Panc1 (cell line): ENCODE data around the gene KLK7. TPM values are rescaled to one million over a fixed set of nuclear protein-coding genes. Genes with fewer than 3 reads are reported as not detected.

Source experiments
- ATAC-seq: fragments of 200-7000 bp; cut with Tn5 transposase; 2 replicates; pipeline ENCODE4 v1.9.1; 2020; ENCODE audit warnings: mild to moderate bottlenecking, moderate library complexity
- BruUV-seq: library from RNA; stranded (reverse); fragments of 400-500 nt; replicated peaks from 2 replicates; lab custom pipeline; 2021; lab: Mats Ljungman, UMichigan
- CTCF ChIA-PET: fragments of 300-600 bp; sonication (Branson Sonifier 250); formaldehyde crosslinking; loops from one replicate; lab custom pipeline; 2022; ENCODE audit warnings: antibody characterized with exemption; lab: Charles Lee
- POLR2A ChIA-PET: fragments of 300-600 bp; sonication (Branson Sonifier 250); formaldehyde crosslinking; loops from one replicate; lab custom pipeline; 2022; ENCODE audit warnings: antibody characterized with exemption; lab: Charles Lee
- DNase-seq: peaks from one replicate; pipeline ENCODE4 v3.0.0-alpha.2; 2010; ENCODE audit warnings: low read depth, low spot score
- H3K27ac ChIP-seq: 2 replicates; pipeline ENCODE4 v1.5.1; 2011; ENCODE audit warnings: mild to moderate bottlenecking, low read length, inconsistent platforms
- H3K27me3 ChIP-seq: fragments of 200-500 bp; sonication (Bioruptor generic); 2 replicates; pipeline ENCODE4 v1.6.0; 2014; ENCODE audit warnings: low read length, inconsistent platforms; ENCODE audit not compliant: control insufficient read depth, insufficient read depth
- H3K36me3 ChIP-seq: fragments of 200-500 bp; sonication (Bioruptor generic); 2 replicates; pipeline ENCODE4 v1.5.1; 2014; ENCODE audit warnings: inconsistent platforms, mild to moderate bottlenecking, low read length, moderate library complexity; ENCODE audit not compliant: control insufficient read depth, insufficient read depth
- H3K4me1 ChIP-seq: 2 replicates; pipeline ENCODE4 v1.5.1; 2011; ENCODE audit warnings: inconsistent platforms, mild to moderate bottlenecking, low read length, moderate library complexity; ENCODE audit not compliant: control insufficient read depth, insufficient read depth
- H3K4me3 ChIP-seq, 2 experiments: 2 replicates each; pipeline ENCODE4 v1.5.1; 2011 to 2012; ENCODE audit warnings: low read depth in 2 of 2, low read length in 2 of 2, mild to moderate bottlenecking in 2 of 2, inconsistent platforms in 1 of 2, moderate library complexity in 1 of 2
- H3K9me3 ChIP-seq: fragments of 200-500 bp; sonication (Bioruptor generic); 2 replicates; pipeline ENCODE4 v1.5.1; 2014; ENCODE audit warnings: low read depth, mild to moderate bottlenecking, inconsistent platforms, low read length, moderate library complexity; ENCODE audit not compliant: control insufficient read depth, insufficient read depth
- CTCF ChIP-seq: fragments of 450-650 bp; IDR thresholded peaks from 2 replicates; pipeline ENCODE4 v1.5.1; 2017; ENCODE audit warnings: mild to moderate bottlenecking
- POLR2AphosphoS5 ChIP-seq: IDR thresholded peaks from 2 replicates; pipeline ENCODE4 v1.6.1; 2012; ENCODE audit warnings: mild to moderate bottlenecking, low read depth, low read length, moderate library complexity
- SIN3A ChIP-seq: IDR thresholded peaks from 2 replicates; pipeline ENCODE4 v1.6.1; 2012; ENCODE audit warnings: low read depth, mild to moderate bottlenecking, low read length, moderate library complexity, borderline replicate concordance; ENCODE audit not compliant: insufficient read depth
- TCF7L2 ChIP-seq: IDR thresholded peaks from 2 replicates; pipeline ENCODE4 v1.6.1; 2011; ENCODE audit warnings: mild to moderate bottlenecking, low read depth, low read length, inconsistent platforms
- in situ Hi-C: cut with HindIII; loops from 2 replicates; pipeline ENCODE4 v1.10.0; 2016; ENCODE audit warnings: low sequenced_read_pairs, low pct_unique_long_range_greater_than_20kb
- intact Hi-C: fragments of 100-400 bp; cut with micrococcal nuclease; formaldehyde crosslinking; loops from one replicate; pipeline ENCODE4 v1.10.0; 2022; ENCODE audit not compliant: unreplicated experiment
- total RNA-seq: library from RNA; stranded (reverse); gene quantifications from one replicate; pipeline ENCODE4 v1.2.1, GENCODE V29; 2021; ENCODE audit not compliant: unreplicated experiment
- TF ChIP-seq, protein P1 (sequence below), 2 experiments: IDR thresholded peaks; 2 replicates each; pipeline ENCODE4 v1.6.1; 2011 to 2012; ENCODE audit warnings: low read depth in 2 of 2, control low read depth in 1 of 2, low read length in 1 of 2, mild to moderate bottlenecking in 1 of 2, moderate library complexity in 1 of 2; ENCODE audit not compliant: insufficient read depth in 1 of 2

KLK7 gene
- total RNA-seq, 1 experiment from 2014 or later: not detected

DNA sequence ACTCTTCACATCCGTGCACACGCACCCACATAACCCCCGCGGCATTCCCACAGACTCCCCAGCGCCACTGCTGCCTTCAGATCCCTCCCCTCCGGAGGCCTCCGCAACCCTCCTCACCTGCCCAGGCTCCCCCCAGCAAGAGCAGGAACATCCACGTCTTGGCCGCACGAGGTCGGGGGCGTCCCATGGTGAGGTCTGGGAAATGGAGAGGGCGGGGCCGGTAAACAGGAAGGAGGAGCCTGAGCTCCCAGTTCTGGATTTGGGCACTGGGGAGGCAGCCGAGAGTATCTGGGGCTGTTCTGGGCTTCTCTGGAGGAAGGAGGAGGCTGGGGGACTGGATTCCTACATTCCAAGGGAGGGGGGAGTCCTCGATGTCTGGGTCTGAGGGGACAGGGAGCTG lies 17.3 kb upstream of the KLK7 start:
- TF ChIP-seq TCF7L2: no peak
- TF ChIP-seq CTCF: no peak
- TF ChIP-seq POLR2AphosphoS5: no peak
- TF ChIP-seq, protein P1, sequence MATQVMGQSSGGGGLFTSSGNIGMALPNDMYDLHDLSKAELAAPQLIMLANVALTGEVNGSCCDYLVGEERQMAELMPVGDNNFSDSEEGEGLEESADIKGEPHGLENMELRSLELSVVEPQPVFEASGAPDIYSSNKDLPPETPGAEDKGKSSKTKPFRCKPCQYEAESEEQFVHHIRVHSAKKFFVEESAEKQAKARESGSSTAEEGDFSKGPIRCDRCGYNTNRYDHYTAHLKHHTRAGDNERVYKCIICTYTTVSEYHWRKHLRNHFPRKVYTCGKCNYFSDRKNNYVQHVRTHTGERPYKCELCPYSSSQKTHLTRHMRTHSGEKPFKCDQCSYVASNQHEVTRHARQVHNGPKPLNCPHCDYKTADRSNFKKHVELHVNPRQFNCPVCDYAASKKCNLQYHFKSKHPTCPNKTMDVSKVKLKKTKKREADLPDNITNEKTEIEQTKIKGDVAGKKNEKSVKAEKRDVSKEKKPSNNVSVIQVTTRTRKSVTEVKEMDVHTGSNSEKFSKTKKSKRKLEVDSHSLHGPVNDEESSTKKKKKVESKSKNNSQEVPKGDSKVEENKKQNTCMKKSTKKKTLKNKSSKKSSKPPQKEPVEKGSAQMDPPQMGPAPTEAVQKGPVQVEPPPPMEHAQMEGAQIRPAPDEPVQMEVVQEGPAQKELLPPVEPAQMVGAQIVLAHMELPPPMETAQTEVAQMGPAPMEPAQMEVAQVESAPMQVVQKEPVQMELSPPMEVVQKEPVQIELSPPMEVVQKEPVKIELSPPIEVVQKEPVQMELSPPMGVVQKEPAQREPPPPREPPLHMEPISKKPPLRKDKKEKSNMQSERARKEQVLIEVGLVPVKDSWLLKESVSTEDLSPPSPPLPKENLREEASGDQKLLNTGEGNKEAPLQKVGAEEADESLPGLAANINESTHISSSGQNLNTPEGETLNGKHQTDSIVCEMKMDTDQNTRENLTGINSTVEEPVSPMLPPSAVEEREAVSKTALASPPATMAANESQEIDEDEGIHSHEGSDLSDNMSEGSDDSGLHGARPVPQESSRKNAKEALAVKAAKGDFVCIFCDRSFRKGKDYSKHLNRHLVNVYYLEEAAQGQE (IDR thresholded peaks at IDR 0.05; ENCODE audit: insufficient read depth in 1 of 2, low read depth in 2 of 2, low read length in 1 of 2): no peak
- no peak for TF ChIP-seq SIN3A
- no TSS peak for BruUV-seq
- Histone ChIP-seq H3K27ac (no peak overlapping the region), H3K27me3 (no peaks in the 10 kb centered on the region; the same call in 1 of the 2 replicates), H3K9me3 (no peaks in the 10 kb centered on the region), H3K36me3 (no peaks in the 10 kb centered on the region), H3K4me1 (no peaks in the 10 kb centered on the region), H3K4me3 (no peak overlapping the region)
- ChIA-PET CTCF (interaction anchor here (0.5 to 0.7 kb wide), 2 partner anchors 17 to 70 kb away, joined by 3 to 9 read pairs; no protein-coding TSS in a partner anchor), POLR2A (interaction anchor here (0.8 kb wide), 1 partner anchor 55 kb away, joined by 4 read pairs; no protein-coding TSS in a partner anchor)
- intact Hi-C loops (no loop called here), in situ Hi-C loops (no loop called here)
- ATAC-seq (no peak), DNase-seq (no peak)

DNA sequence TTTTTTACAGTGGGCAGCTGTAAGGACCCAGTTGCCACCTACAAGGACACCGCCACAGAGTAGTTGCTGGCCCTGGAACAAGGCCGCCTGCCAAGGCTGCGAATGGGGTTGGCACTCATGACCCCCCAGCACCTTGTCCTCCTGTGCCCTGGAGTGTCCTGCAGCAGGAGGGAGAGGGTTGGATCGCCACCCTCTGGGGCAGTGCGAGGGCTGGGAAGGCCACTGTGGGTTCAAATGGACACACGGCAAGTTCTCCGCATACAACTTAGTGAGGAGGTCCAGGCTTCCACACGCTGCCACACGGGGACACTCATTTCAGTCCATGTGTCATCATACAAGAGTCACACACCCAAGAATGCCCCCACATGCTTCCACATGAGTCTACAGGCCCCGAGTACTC lies 16.7 kb upstream of the KLK7 start:
- Histone ChIP-seq H3K4me1 (no peaks in the 10 kb centered on the region), H3K36me3 (no peaks in the 10 kb centered on the region), H3K9me3 (no peaks in the 10 kb centered on the region), H3K4me3 (no peak overlapping the region), H3K27ac (no peak overlapping the region), H3K27me3 (no peaks in the 10 kb centered on the region)
- no TSS peak for BruUV-seq
- ChIA-PET POLR2A (no interaction called here), CTCF (interaction anchor here (0.5 kb wide), 1 partner anchor 70 kb away, joined by 3 read pairs; no protein-coding TSS in a partner anchor)
- ATAC-seq (no peak), DNase-seq (no peak)
- in situ Hi-C loops (no loop called here), intact Hi-C loops (no loop called here)
- TF ChIP-seq TCF7L2: no peak
- TF ChIP-seq CTCF: no peak
- TF ChIP-seq, protein P1 (IDR thresholded peaks at IDR 0.05; ENCODE audit: insufficient read depth in 1 of 2, low read depth in 2 of 2, low read length in 1 of 2): no peak
- no peak for TF ChIP-seq POLR2AphosphoS5
- no peak for TF ChIP-seq SIN3A
